ENCODE measurements around the gene RHOF. TPM values are rescaled to one million over a fixed set of nuclear protein-coding genes. Genes with fewer than 3 reads are reported as not detected.
A peak's percentile ranks its signal among the peaks of the same experiment; 100 is the strongest.

RHOF gene
- total and polyA plus RNA-seq, 2 of the 8 experiments (the other 6 are each of a cell fraction or from before 2014, with no cell fraction given), result 23.8 to 31.9 TPM

GRCh38 chr12:121797937-121798786, 4.7 kb upstream of the RHOF start:
- CTCF ChIA-PET (ENCODE audit: partially characterized antibody), result interaction anchor here (0.8 to 18.2 kb wide), 7 partner anchors 10 to 256 kb away, joined by 3 to 363 read pairs (median 114); partner anchors contain the start of genes PSMD9 and SETD1B
- Histone ChIP-seq H3K56ac (replicated peaks; ENCODE audit: insufficient read length, low read depth, low read length) (no peak overlapping the region), H2BK12ac (ENCODE audit: low read depth, low read length) (peak overlapping the region; percentile 50; the same call in 1 of the 2 replicates), H3K23ac (ENCODE audit: insufficient read length) (no peak overlapping the region), H2BK20ac (ENCODE audit: low read length) (no peak overlapping the region), H3K18ac (ENCODE audit: extremely low read depth, low read length) (peak overlapping the region; percentile 89; the same call in 1 of the 2 replicates), H3K4me2 (ENCODE audit: insufficient read depth in 1 of 2, low read depth in 2 of 2, low read length in 2 of 2) (peak overlapping the region; percentile 66 to 92; a peak in 3 of 4 replicates), H3K23me2 (ENCODE audit: low read depth, low read length) (peaks cover 25% of the 10 kb centered on the region; the same call in 1 of the 2 replicates), H3K36me3 (ENCODE audit: control insufficient read depth in 2 of 4, insufficient read depth in 4 of 4, low read length in 3 of 4) (peaks cover 0 to 16% (median 3%) of the 10 kb centered on the region in 4 experiments; a peak in 4 of 8 replicates), H3K4me3 (ENCODE audit: extremely low read depth in 1 of 4, insufficient read depth in 2 of 4, low read depth in 3 of 4, low read length in 4 of 4) (peak overlapping the region in 3 of 4 experiments; percentile 14 to 47 (median 32); a peak in 3 of 8 replicates), H2BK15ac (ENCODE audit: low read length) (no peak overlapping the region; the same call in 1 of the 2 replicates), H3K14ac (ENCODE audit: insufficient read length) (no peak overlapping the region), H3K4me1 (replicated peaks in 1 of 4; ENCODE audit: control insufficient read depth in 3 of 4, insufficient read depth in 4 of 4, low read length in 3 of 4) (peaks cover 11 to 34% (median 19%) of the 10 kb centered on the region in 4 experiments), H3K4ac (replicated peaks; ENCODE audit: insufficient read length, low read depth, low read length) (peak overlapping the region; percentile 5), H4K5ac (ENCODE audit: insufficient read length, low read depth, low read length) (no peak overlapping the region), H2BK5ac (ENCODE audit: low read depth, low read length) (peak overlapping the region; percentile 84), H2AFZ (ENCODE audit: low read length) (no peak overlapping the region), H3K79me1 (ENCODE audit: low read depth, low read length) (0 out of 2 replicates have a peak, but pooled peaks cover 6% of the 10 kb centered on the region), H3K27me3 (replicated peaks in 1 of 4; ENCODE audit: control insufficient read depth in 3 of 4, extremely low read depth in 1 of 4, insufficient read depth in 3 of 4, low read length in 3 of 4) (no peaks in the 10 kb centered on the region), H4K8ac (ENCODE audit: extremely low read depth, insufficient read depth, low read length) (no peak overlapping the region), H3K9me3 (ENCODE audit: insufficient read depth in 2 of 2, low read depth in 1 of 2, low read length in 1 of 2) (no peaks in the 10 kb centered on the region), H2BK120ac (replicated peaks; ENCODE audit: low read depth, low read length) (no peak overlapping the region), H3K27ac (ENCODE audit: low read depth, low read length) (no peak overlapping the region), H4K20me1 (replicated peaks in 1 of 2; ENCODE audit: control insufficient read depth in 1 of 2, insufficient read depth in 2 of 2, low read length in 2 of 2) (peaks cover 6 to 13% of the 10 kb centered on the region in 2 experiments), H3K9ac (replicated peaks in 1 of 4; ENCODE audit: extremely low read depth in 1 of 4, low read depth in 3 of 4, low read length in 3 of 4) (no peak overlapping the region), H3K79me2 (ENCODE audit: control insufficient read depth in 1 of 2, insufficient read depth in 2 of 2, low read length in 2 of 2) (peaks cover 0 to 38% of the 10 kb centered on the region in 2 experiments; a peak in 2 of 4 replicates), H4K91ac (replicated peaks; ENCODE audit: insufficient read length, low read length) (no peak overlapping the region), H2AK5ac (ENCODE audit: low read depth, low read length) (no peak overlapping the region)
- FAIRE-seq (no peak), DNase-seq (ENCODE audit: low read depth in 1 of 2, low spot score in 2 of 2) (no peak)
- WGBS, 2 experiments (ENCODE audit: extremely low coverage in 1 of 2, insufficient coverage in 1 of 2, insufficient read length in 1 of 2, insufficient replicate concordance in 2 of 2, low coverage in 1 of 2, low lambda C conversion rate in 2 of 2, missing lambda C conversion rate in 1 of 2), result 77% methylated on average over 18 of the region's 19 CpGs; no CpG with 5 or more reads in 1 of the 2 experiments
- POLR2A ChIA-PET (ENCODE audit: partially characterized antibody), result interaction anchor here (0.9 to 34.9 kb wide), 13 partner anchors 2 to 256 kb away, joined by 3 to 958 read pairs (median 4); partner anchors contain the start of genes PSMD9, RHOF and SETD1B
- TF ChIP-seq CTBP2 (IDR thresholded peaks at IDR 0.05; ENCODE audit: borderline replicate concordance, insufficient read depth, insufficient read length, low read length), result no peak
- TF ChIP-seq SRF (IDR thresholded peaks at IDR 0.05; ENCODE audit: low read depth, low read length), result no peak
- TF ChIP-seq YY1 (IDR thresholded peaks at IDR 0.05; ENCODE audit: low read depth, low read length), result no peak
- no peak for TF ChIP-seq EP300 (IDR thresholded peaks at IDR 0.05; ENCODE audit: borderline replicate concordance in 1 of 2, low read depth in 2 of 2, low read length in 2 of 2)
- no peak for TF ChIP-seq SP1 (IDR thresholded peaks at IDR 0.05; ENCODE audit: low read depth, low read length)
- TF ChIP-seq CBX8 (IDR thresholded peaks at IDR 0.05; ENCODE audit: borderline replicate concordance, low read depth, low read length), result no peak
- no peak for TF ChIP-seq USF2 (IDR thresholded peaks at IDR 0.05; ENCODE audit: low read length)
- TF ChIP-seq POLR2A (IDR thresholded peaks at IDR 0.05; ENCODE audit: control extremely low read depth in 1 of 2, low read depth in 2 of 2, low read length in 2 of 2), result peak in 1 of 2 experiments; percentile 45; a peak in 2 of 3 replicates
- TF ChIP-seq RBBP5 (IDR thresholded peaks at IDR 0.05; ENCODE audit: borderline replicate concordance, low read depth, low read length), result no peak
- TF ChIP-seq POLR2AphosphoS5 (IDR thresholded peaks at IDR 0.05; ENCODE audit: low read depth, low read length), result peak; percentile 17; the same call in 1 of the 2 replicates
